OCI-LY3 (cell line): Measurements from ENCODE around the gene IL18R1.

Experiments
- H2AFZ ChIP-seq: fragments of 200-600, 300-600 bp; shearing (Covaris generic); 2 replicates; pipeline ENCODE4 v1.6.0; 2014; ENCODE audit warnings: antibody characterized with exemption, low read depth, low read length
- H3K27ac ChIP-seq: fragments of 200-600, 300-600 bp; sonication (generic); 2 replicates; pipeline ENCODE4 v1.5.1; 2014; ENCODE audit warnings: mild to moderate bottlenecking, low read length, moderate library complexity, mixed read lengths
- H3K27me3 ChIP-seq: fragments of 200-600, 300-600 bp; sonication (generic); 2 replicates; pipeline ENCODE4 v1.6.1; 2014; ENCODE audit warnings: low read depth, low read length, mixed read lengths
- H3K36me3 ChIP-seq: fragments of 200-600, 300-600 bp; sonication (generic); replicated peaks from 2 replicates; pipeline ENCODE3; 2014; ENCODE audit warnings: low read depth, low read length, mixed read lengths
- H3K4me1 ChIP-seq: fragments of 300-600, 200-600 bp; sonication (generic); 2 replicates; pipeline ENCODE4 v1.6.1; 2014; ENCODE audit warnings: low read length, mixed read lengths
- H3K4me2 ChIP-seq: fragments of 200-600, 300-600 bp; sonication (generic); 2 replicates; pipeline ENCODE4 v1.6.1; 2014; ENCODE audit warnings: low read length, mixed read lengths
- H3K4me3 ChIP-seq: fragments of 300-600, 200-600 bp; sonication (generic); 2 replicates; pipeline ENCODE4 v1.5.1; 2014; ENCODE audit warnings: antibody characterized with exemption, mild to moderate bottlenecking, low read length, moderate library complexity
- H3K79me2 ChIP-seq: fragments of 300-600, 200-600 bp; shearing (Covaris generic); 2 replicates; pipeline ENCODE4 v1.6.1; 2014; ENCODE audit warnings: mild to moderate bottlenecking, low read length, mixed read lengths
- H3K9ac ChIP-seq: fragments of 300-600, 200-600 bp; shearing (Covaris generic); 2 replicates; pipeline ENCODE4 v1.6.0; 2014; ENCODE audit warnings: mild to moderate bottlenecking, low read length, moderate library complexity
- H3K9me3 ChIP-seq: fragments of 200-600, 300-600 bp; shearing (Covaris generic); 2 replicates; pipeline ENCODE4 v1.6.1; 2014; ENCODE audit warnings: low read length, mixed read lengths; ENCODE audit not compliant: insufficient read depth
- H4K20me1 ChIP-seq: fragments of 200-600, 300-600 bp; sonication (generic); 2 replicates; pipeline ENCODE4 v1.6.1; 2016; ENCODE audit warnings: low read length, mixed read lengths; ENCODE audit not compliant: insufficient read depth
- EZH2phosphoT487 ChIP-seq: fragments of 200-600 bp; shearing (Covaris generic); IDR thresholded peaks from 2 replicates; pipeline ENCODE4 v1.6.1; 2018; ENCODE audit warnings: antibody characterized with exemption, mixed run types, low read depth
- TF ChIP-seq, protein P1 (sequence below): fragments of 200-600, 300-600 bp; sonication (generic); IDR thresholded peaks from 2 replicates; pipeline ENCODE4 v1.5.1; 2014; ENCODE audit warnings: antibody characterized with exemption, low read length, low read depth

IL18R1 gene

GRCh38 chr2:102432386-102432785 is 76.8 kb downstream of the IL18R1 start:
- Histone ChIP-seq H3K27me3 (no peaks in the 10 kb centered on the region), H3K4me2 (no peak overlapping the region)
- no peak for TF ChIP-seq EZH2phosphoT487
- TF ChIP-seq, protein P1, sequence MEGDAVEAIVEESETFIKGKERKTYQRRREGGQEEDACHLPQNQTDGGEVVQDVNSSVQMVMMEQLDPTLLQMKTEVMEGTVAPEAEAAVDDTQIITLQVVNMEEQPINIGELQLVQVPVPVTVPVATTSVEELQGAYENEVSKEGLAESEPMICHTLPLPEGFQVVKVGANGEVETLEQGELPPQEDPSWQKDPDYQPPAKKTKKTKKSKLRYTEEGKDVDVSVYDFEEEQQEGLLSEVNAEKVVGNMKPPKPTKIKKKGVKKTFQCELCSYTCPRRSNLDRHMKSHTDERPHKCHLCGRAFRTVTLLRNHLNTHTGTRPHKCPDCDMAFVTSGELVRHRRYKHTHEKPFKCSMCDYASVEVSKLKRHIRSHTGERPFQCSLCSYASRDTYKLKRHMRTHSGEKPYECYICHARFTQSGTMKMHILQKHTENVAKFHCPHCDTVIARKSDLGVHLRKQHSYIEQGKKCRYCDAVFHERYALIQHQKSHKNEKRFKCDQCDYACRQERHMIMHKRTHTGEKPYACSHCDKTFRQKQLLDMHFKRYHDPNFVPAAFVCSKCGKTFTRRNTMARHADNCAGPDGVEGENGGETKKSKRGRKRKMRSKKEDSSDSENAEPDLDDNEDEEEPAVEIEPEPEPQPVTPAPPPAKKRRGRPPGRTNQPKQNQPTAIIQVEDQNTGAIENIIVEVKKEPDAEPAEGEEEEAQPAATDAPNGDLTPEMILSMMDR = no peak

GRCh38 chr2:102433973-102434654 is 78.5 kb downstream of the IL18R1 start:
- Histone ChIP-seq H3K36me3 (no peaks in the 10 kb centered on the region), H4K20me1 (no peaks in the 10 kb centered on the region), H3K4me3 (no peak overlapping the region), H3K27ac (no peak overlapping the region), H3K27me3 (no peaks in the 10 kb centered on the region), H2AFZ (no peak overlapping the region), H3K9ac (no peak overlapping the region), H3K79me2 (no peaks in the 10 kb centered on the region), H3K4me2 (no peak overlapping the region), H3K4me1 (peaks cover 36% of the 10 kb centered on the region), H3K9me3 (0 out of 2 replicates have a peak, but pooled peaks cover 2% of the 10 kb centered on the region)
- no peak for TF ChIP-seq EZH2phosphoT487
- TF ChIP-seq, protein P1 = no peak

More at GRCh38 chr2:102432386-102432785, 76.8 kb downstream of the IL18R1 start:
- H4K20me1 ChIP-seq = no peaks in the 10 kb centered on the region
- H3K79me2 ChIP-seq = no peaks in the 10 kb centered on the region
- no peak overlapping the region for H3K4me3 ChIP-seq
- 0 out of 2 replicates have a peak, but pooled peaks cover 2% of the 10 kb centered on the region for H3K9me3 ChIP-seq
- H2AFZ ChIP-seq = no peak overlapping the region
- H3K27ac ChIP-seq = no peak overlapping the region
- no peaks in the 10 kb centered on the region for H3K36me3 ChIP-seq
- peaks cover 36% of the 10 kb centered on the region for H3K4me1 ChIP-seq
- no peak overlapping the region for H3K9ac ChIP-seq

DNA sequence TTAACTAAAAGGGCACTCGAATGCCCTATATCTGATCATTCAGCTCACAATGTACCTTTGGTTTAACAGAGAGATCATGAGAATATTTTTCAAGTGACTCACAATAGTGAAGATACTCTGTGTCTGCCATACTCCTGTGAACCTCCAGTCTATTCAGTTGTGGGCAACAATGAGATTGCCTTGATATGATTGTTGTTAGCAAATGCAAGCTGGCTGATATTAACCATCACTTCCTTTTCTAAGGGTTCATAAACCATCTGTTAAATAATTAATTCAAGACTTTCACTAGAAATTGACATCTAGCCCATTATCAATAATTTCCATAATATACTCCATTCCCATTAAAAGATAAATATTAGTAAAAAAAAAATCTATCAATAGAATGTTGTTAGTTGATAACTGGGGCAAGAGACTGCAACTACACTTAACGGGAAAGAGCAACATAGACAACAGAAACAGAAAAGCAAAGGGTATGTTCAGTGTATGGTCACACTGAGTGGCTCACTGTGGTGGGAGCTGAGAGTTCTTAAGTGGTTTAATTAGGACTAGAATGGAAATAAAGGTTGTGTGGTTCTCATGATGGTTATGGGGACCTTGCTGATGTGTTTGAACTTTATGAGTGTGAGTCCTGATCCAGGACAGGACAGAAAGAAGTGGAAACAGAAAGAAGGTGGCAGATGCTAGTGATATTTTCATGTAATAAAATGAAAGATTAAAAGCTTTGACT is 79.2 kb downstream of the IL18R1 start:
- Histone ChIP-seq H3K4me1 (peaks cover 36% of the 10 kb centered on the region), H3K4me3 (no peak overlapping the region), H3K36me3 (no peaks in the 10 kb centered on the region), H3K27ac (no peak overlapping the region), H3K27me3 (no peaks in the 10 kb centered on the region), H3K9ac (no peak overlapping the region), H3K9me3 (0 out of 2 replicates have a peak, but pooled peaks cover 2% of the 10 kb centered on the region), H2AFZ (no peak overlapping the region), H4K20me1 (no peaks in the 10 kb centered on the region), H3K79me2 (no peaks in the 10 kb centered on the region), H3K4me2 (no peak overlapping the region)
- no peak for TF ChIP-seq EZH2phosphoT487
- TF ChIP-seq, protein P1 = no peak

- peak overlapping the region; percentile 56 for H2AFZ ChIP-seq
- H3K27ac ChIP-seq = peak overlapping the region; percentile 40
- H3K4me2 ChIP-seq = peak overlapping the region; percentile 87
- no peaks in the 10 kb centered on the region for H3K36me3 ChIP-seq
- no peaks in the 10 kb centered on the region for H3K27me3 ChIP-seq
- H3K79me2 ChIP-seq = no peaks in the 10 kb centered on the region
- peak overlapping the region; percentile 39; the same call in 1 of the 2 replicates for H3K9ac ChIP-seq
- TF ChIP-seq EZH2phosphoT487 = no peak
- TF ChIP-seq, protein P1 = no peak
- H3K9me3 ChIP-seq = no peaks in the 10 kb centered on the region
- H3K4me3 ChIP-seq = peak overlapping the region; percentile 59
- peaks cover 31% of the 10 kb centered on the region for H3K4me1 ChIP-seq
- no peaks in the 10 kb centered on the region for H4K20me1 ChIP-seq
These were observed 80.1 kb downstream of the IL18R1 start for GRCh38 chr2:102435741-102436140.
